Skin of body (tissue), 2 donors: ENCODE data around the gene RNF133. TPM values are rescaled to one million over a fixed set of nuclear protein-coding genes. Genes with fewer than 3 reads are reported as not detected.

Experiments used
- small RNA-seq: library from RNA; depleted of rRNA; stranded (forward); fragments of <200 nt; gene quantifications from one replicate; pipeline ENCODE3, GENCODE V24; 2014; ENCODE audit warnings: low replicate concordance
- total RNA-seq: library from RNA; depleted of rRNA; stranded (reverse); fragments of >200 nt; gene quantifications from one replicate; pipeline ENCODE4 v1.2.3, GENCODE V29; 2014

Gene RNF133
- total RNA-seq, 1 donor from 2014 or later: 0.39 TPM

Small RNA genes within 50 kb of the gene (small RNA-seq; reads per million reads assigned to genes)
- gene AC006463.1: not detected

Other genes with a start within 250 kb of the RNF133 start
- gene RNF148, start 3.8 kb upstream of the RNF133 start, total RNA-seq: 0.89 TPM
- 8.3 TPM for gene CADPS2, start 187.3 kb upstream of the RNF133 start, total RNA-seq